ENCODE results near the gene CLEC18A. TPM values are rescaled to one million over a fixed set of nuclear protein-coding genes. Genes with fewer than 3 reads are reported as not detected.
"Not testable (repeated sequence)": the region's sequence is repeated elsewhere in the genome, so short reads cannot be mapped to it uniquely, and the experiment has no call there.

CLEC18A gene
- polyA plus RNA-seq, 2 of the 4 experiments (the other 2 are of a cell fraction) = 0.23 TPM; not detected in 1

DNA sequence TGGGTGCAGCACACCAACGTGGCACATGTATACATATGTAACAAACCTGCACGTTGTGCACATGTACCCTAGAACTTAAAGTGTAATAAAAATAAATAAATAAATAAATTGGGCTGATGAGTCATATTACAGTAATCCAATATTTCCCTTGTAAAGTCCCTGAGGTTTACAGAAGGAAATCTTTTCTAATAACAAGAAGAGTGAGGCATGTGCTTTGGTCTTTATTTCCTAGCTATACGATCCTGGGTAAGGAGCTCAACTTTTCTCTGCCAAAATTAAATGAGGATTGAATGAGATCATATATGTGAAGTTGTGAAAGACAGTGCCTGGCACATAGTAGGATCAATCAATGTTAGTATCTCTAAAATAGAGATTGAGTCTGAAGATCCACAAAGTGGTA, 57.5 kb downstream of the CLEC18A start:
- CTCF ChIA-PET; H3K9me3 ChIP-seq; H3K4me2 ChIP-seq; H3K4me3 ChIP-seq; ATAC-seq; FAIRE-seq; POLR2A ChIA-PET; H3K4me1 ChIP-seq; DNase-seq (ENCODE audit: low read depth in 1 of 2, low spot score in 1 of 2); H3K27ac ChIP-seq; TF ChIP-seq FOSL2 (IDR thresholded peaks at IDR 0.05): not testable (repeated sequence)
- 0 out of 2 replicates have a peak, but pooled peaks have one; percentile 21 for TF ChIP-seq FOSL2 (CRISPR knock-in tag; IDR thresholded peaks at IDR 0.05)
- 84% methylated on average over 3 of the region's 3 CpGs for whole genome bisulfite sequencing (ENCODE audit: missing lambda C conversion rate)

DNA sequence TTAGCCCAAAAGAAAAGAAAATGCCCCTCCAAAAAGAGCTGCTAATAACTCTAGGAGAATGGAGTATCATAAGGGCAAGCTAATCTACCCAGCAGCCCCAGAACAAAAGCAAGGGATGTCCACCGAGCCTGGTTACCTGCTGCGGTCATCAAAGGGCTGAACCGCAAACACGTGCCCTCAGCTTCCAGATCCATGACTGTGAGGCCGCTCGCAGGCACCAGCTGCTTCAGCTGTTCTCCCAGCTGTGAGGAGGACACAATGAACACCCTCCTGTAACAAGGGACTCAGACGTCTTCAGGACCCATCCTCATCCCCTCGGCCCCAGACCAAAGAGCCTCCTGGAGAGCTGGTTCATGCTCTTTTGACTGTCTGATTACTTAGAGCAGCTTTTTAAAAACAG, 59.5 kb downstream of the CLEC18A start:
- H3K4me3 ChIP-seq; H3K4me1 ChIP-seq; ATAC-seq; H3K4me2 ChIP-seq; CTCF ChIA-PET; FAIRE-seq; H3K27ac ChIP-seq; POLR2A ChIA-PET; H3K9me3 ChIP-seq; DNase-seq (ENCODE audit: low read depth in 1 of 2, low spot score in 1 of 2): not testable (repeated sequence)
- WGBS (ENCODE audit: missing lambda C conversion rate) = 92% methylated on average over 8 of the region's 8 CpGs

DNA sequence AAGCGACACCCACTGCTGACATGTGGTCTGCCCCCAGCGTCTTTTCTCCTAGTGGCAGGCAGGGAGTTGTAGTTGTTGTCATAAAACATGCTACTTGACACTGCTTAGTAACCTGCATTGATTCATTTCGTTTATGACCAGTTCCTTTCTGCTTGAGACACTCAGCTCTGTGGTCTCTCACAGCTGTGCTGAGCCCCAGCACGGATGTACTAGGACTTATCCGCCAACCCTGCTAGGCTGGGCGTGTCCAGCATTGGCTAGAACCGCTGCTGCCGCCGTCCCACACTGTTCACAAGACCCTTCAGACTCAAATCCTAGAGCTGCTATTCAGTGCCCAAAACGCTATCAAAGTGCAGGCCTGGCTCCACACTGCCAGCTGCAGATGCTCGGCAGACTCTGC, 60.0 kb downstream of the CLEC18A start:
- H3K4me1 ChIP-seq; POLR2A ChIA-PET; CTCF ChIA-PET; DNase-seq (ENCODE audit: low read depth in 1 of 2, low spot score in 1 of 2); H3K4me2 ChIP-seq; FAIRE-seq; H3K4me3 ChIP-seq; H3K27ac ChIP-seq; H3K9me3 ChIP-seq: not testable (repeated sequence)
- WGBS (ENCODE audit: missing lambda C conversion rate) = 84% methylated on average over 10 of the region's 11 CpGs
- peak in 1 of 2 experiments; percentile 55; a peak in 1 of 6 replicates for ATAC-seq

DNA sequence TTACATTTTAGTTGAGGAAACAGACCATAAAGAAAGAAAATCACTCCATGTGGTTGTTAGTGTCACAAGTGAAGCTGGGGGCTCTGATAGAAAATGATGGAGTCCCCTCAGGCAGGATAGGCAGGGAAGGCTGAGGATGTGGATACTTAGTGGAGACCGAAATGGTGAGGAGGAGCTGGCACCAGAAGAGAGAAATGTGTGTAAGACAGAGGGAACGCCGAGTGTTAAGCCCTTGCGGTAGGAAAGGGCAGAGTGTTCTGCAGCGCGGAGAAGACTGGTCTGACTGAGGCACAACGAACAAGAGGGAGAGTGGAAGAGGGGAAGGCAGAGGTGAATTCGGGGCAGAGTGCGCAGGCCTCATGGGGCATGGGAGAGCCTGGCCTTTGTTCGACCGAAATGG, 61.2 kb downstream of the CLEC18A start:
- POLR2A ChIA-PET; H3K4me2 ChIP-seq; H3K4me3 ChIP-seq; H3K9me3 ChIP-seq; H3K4me1 ChIP-seq; DNase-seq (ENCODE audit: low read depth in 1 of 2, low spot score in 1 of 2); ATAC-seq; CTCF ChIA-PET; FAIRE-seq; H3K27ac ChIP-seq: not testable (repeated sequence)
- 91% methylated on average over 11 of the region's 11 CpGs for WGBS (ENCODE audit: missing lambda C conversion rate)

DNA sequence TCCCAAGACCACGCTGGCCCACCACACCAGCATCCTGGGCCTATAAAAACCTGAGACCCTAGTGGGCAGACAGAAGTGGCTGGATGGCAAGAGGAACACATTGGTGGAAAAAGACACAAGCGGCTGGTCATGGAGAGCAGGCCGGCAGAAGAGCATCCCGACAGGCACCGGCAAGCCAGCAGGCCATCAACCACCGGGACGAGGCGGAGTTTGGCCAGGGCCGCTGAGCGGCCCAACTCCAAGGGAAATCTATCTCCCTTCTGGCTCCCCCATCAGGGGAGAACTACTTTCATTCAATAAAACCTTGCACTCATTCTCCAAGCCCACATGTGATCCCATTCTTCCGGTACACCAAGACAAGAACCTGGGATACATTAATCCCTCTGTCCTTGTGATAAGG, 61.8 kb downstream of the CLEC18A start:
- CTCF ChIA-PET; POLR2A ChIA-PET; FAIRE-seq; DNase-seq (ENCODE audit: low read depth in 1 of 2, low spot score in 1 of 2); H3K4me2 ChIP-seq; H3K4me3 ChIP-seq; H3K4me1 ChIP-seq; H3K27ac ChIP-seq; ATAC-seq; H3K9me3 ChIP-seq: not testable (repeated sequence)
- WGBS (ENCODE audit: missing lambda C conversion rate) = 89% methylated on average over 11 of the region's 11 CpGs

Small RNAs within 50 kb of the gene (small RNA-seq; reads per million reads assigned to genes)
- gene AC026468.1 = 0 reads per million in 6 experiments
- 54.3 to 2,156 (median 1,572) reads per million in 6 experiments for gene MIR140

Other genes starting within 250 kb of the CLEC18A start
- 1,834 and 2,226 TPM in 2 replicates for gene NQO1, start 224.8 kb upstream of the CLEC18A start, polyA plus RNA-seq (2011; rRNA removed)
- gene NQO1, start 224.8 kb upstream of the CLEC18A start, polyA plus RNA-seq (2017; fragmentation: RNase III; extraction: RNeasy Plus Mini Kit Qiagen cat#74134 plus additional on column Dnase treatment) = 2,775 to 2,908 TPM (median 2,777 TPM) in 3 replicates
- 120 and 134 TPM in 2 replicates for gene NOB1, start 196.4 kb upstream of the CLEC18A start, polyA plus RNA-seq (2011; rRNA removed)
- gene NOB1, start 196.4 kb upstream of the CLEC18A start, polyA plus RNA-seq (2017; fragmentation: RNase III; extraction: RNeasy Plus Mini Kit Qiagen cat#74134 plus additional on column Dnase treatment) = 111 to 123 TPM (median 116 TPM) in 3 replicates
- gene WWP2, start 189.0 kb upstream of the CLEC18A start, polyA plus RNA-seq (2011; rRNA removed) = 15.5 and 16.1 TPM in 2 replicates
- gene WWP2, start 189.0 kb upstream of the CLEC18A start, polyA plus RNA-seq (2017; fragmentation: RNase III; extraction: RNeasy Plus Mini Kit Qiagen cat#74134 plus additional on column Dnase treatment) = 16.2 to 17.6 TPM (median 16.9 TPM) in 3 replicates
- gene PDPR, start 163.0 kb downstream of the CLEC18A start, polyA plus RNA-seq (2011; rRNA removed) = 25.6 and 30.6 TPM in 2 replicates
- gene PDPR, start 163.0 kb downstream of the CLEC18A start, polyA plus RNA-seq (2017; fragmentation: RNase III; extraction: RNeasy Plus Mini Kit Qiagen cat#74134 plus additional on column Dnase treatment) = 13.1 to 13.7 TPM (median 13.4 TPM) in 3 replicates
- gene CLEC18C, start 222.5 kb downstream of the CLEC18A start, polyA plus RNA-seq (2011; rRNA removed) = 0.13 and 0.16 TPM in 2 replicates
- gene CLEC18C, start 222.5 kb downstream of the CLEC18A start, polyA plus RNA-seq (2017; fragmentation: RNase III; extraction: RNeasy Plus Mini Kit Qiagen cat#74134 plus additional on column Dnase treatment) = 0.09 to 0.18 TPM (median 0.15 TPM) in 3 replicates